Fibroblast of the aortic adventitia (primary cell): ENCODE data around the gene TARDBP. TPM values are rescaled to one million over a fixed set of nuclear protein-coding genes. Genes with fewer than 3 reads are reported as not detected.
A peak's percentile ranks its signal among the peaks of the same experiment; 100 is the strongest.

Experiments
- DNase-seq: peaks from one replicate; pipeline ENCODE4 v3.0.0-alpha.2; 2010; ENCODE audit warnings: low read depth
- H3K4me3 ChIP-seq: 2 replicates; pipeline ENCODE4 v1.5.1; 2011; ENCODE audit warnings: low read depth, mild to moderate bottlenecking, control low read depth, low read length, moderate library complexity
- total RNA-seq: library from RNA; depleted of rRNA; stranded (reverse); fragments of >200 nt; gene quantifications from 2 replicates; pipeline ENCODE4 v1.2.3, GENCODE V29; 2012; ENCODE audit warnings: low replicate concordance
- TF ChIP-seq, protein P1 (sequence below): IDR thresholded peaks from 2 replicates; pipeline ENCODE4 v1.5.1; 2011; ENCODE audit warnings: mild to moderate bottlenecking, low read length, control low read depth, inconsistent platforms; ENCODE audit not compliant: insufficient read depth

The TARDBP gene
- total RNA-seq, 1 donor: 66.1 TPM

DNA sequence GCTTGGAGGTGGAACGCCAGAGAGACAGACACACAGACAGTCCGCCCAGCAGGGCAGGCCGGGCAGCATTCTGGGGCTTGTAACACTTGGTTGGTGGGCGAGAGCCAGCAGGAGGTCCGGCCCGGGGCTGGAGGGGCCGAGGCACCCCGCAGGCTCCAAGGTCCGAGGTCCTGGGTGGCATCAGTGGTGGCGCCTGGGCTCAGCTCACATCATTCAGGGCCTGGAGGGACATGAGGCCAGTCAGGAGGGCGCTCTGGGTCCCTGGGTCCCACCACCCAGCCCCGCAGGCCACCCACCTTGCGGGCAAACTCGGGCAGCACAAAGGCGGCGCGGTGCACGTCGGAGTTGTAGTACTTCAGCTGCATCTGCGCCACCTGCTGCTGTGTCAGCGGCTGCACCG lies 42.2 kb downstream of the TARDBP start:
- TF ChIP-seq, protein P1, sequence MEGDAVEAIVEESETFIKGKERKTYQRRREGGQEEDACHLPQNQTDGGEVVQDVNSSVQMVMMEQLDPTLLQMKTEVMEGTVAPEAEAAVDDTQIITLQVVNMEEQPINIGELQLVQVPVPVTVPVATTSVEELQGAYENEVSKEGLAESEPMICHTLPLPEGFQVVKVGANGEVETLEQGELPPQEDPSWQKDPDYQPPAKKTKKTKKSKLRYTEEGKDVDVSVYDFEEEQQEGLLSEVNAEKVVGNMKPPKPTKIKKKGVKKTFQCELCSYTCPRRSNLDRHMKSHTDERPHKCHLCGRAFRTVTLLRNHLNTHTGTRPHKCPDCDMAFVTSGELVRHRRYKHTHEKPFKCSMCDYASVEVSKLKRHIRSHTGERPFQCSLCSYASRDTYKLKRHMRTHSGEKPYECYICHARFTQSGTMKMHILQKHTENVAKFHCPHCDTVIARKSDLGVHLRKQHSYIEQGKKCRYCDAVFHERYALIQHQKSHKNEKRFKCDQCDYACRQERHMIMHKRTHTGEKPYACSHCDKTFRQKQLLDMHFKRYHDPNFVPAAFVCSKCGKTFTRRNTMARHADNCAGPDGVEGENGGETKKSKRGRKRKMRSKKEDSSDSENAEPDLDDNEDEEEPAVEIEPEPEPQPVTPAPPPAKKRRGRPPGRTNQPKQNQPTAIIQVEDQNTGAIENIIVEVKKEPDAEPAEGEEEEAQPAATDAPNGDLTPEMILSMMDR: no peak
- no peak overlapping the region for H3K4me3 ChIP-seq
- no peak for DNase-seq

DNA sequence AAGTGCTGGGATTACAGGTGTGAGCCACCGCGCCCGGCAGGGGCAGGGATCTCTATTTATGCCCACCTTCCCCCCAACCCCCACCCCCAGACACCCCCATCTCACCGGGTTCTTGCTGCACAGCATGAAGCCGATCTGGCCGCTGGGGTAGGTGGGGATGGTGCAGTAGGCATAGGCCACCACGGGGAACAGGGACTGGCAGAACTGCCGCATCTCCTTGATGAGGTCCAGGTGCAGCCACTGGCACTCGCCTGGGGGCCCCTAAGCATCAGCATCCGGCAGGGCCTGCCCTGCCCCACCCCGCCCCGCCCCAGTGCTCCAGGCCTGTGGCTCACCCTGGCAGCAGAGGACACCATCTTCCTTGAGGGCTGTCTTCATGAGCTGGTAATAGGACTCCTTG lies 43.2 kb downstream of the TARDBP start:
- TF ChIP-seq, protein P1: no peak
- no peak overlapping the region for H3K4me3 ChIP-seq
- DNase-seq: no peak

DNA sequence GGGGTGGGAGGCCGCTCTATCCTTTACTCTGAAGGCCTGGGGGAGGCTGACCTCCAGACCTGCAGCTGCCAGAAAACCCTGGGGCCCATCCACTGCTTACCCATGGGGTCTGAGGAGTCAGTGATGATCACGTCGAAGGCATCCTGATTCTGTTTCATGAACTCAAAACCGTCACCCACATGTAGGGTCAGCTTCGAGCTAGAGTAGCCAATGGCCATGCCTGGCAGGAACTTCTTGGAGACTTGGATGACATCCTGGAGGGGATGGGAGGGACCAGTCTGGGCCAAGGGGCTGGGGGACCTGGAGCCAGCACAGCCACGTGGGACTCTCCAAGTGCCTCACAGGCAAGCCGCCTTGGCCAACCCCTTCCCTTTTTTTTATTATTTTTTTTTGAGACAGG lies 44.0 kb downstream of the TARDBP start:
- no peak overlapping the region for H3K4me3 ChIP-seq
- no peak for DNase-seq
- TF ChIP-seq, protein P1: no peak

DNA sequence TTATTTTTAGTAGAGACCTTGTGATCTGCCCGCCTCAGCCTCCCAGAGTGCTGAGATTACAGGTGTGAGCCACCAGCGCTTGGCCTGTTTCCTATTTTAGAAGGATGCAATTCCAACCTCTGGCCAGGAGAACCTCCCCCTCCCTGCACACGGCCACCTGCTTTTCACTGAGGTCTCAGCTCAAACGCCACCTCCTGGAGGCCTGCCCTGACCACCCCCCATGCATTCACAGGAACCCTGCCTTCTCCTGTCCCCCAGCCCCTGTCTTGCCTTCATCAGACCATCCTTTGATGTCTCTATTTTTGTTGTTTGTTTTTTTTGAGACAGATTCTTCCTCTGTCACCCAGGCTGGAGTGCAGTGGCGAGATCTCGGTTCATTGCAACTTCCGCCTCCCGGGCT lies 45.0 kb downstream of the TARDBP start:
- H3K4me3 ChIP-seq: no peak overlapping the region
- DNase-seq: no peak
- TF ChIP-seq, protein P1: no peak

DNA sequence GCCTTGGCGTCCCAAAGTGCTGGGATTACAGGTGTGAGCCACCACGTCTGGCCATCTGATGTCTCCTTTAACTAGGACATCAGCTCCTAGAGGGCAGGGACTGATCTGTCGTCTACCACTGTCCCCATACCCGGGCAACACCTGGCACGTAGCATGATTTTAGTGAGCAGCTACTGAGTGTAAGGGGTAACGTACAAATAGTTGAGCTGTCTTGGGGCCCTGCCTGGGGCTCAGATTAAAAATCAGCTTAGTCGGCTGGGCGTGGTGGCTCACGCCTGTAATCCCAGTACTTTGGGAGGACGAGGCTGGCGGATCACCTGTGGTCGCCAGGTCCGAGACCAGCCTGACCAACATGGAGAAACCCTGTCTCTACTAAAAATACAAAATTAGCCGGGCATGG lies 45.6 kb downstream of the TARDBP start:
- H3K4me3 ChIP-seq: no peak overlapping the region
- TF ChIP-seq, protein P1: no peak
- no peak for DNase-seq

DNA sequence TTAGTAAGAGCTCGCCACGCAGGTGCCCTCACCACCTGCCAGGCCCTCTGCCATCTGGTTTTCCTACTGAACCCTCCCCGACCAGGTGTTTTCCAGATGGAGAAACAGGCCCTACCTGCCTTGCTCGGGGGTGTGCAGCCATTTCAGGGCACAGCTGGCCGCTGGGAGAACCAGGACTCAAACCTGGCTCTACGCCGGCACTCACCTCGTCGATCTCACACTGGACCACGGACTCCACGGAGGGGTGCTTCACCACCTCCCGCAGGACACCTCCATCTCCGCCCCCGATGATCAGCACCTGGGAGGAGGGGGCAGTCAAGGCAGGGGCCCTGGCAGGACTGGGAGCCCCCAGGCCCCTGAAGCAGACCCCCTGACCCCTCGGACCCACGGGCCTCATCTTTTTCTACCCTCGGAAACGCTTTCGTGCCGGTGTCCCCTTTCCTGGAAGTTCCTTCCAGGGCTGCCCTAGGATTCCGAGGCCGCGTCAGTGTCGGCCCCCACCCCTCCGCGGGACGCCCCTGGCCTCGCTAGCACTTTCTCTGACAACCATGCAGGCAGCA lies 46.2 kb downstream of the TARDBP start:
- DNase-seq: no peak
- peak overlapping the region; percentile 89 for H3K4me3 ChIP-seq
- TF ChIP-seq, protein P1: no peak

DNA sequence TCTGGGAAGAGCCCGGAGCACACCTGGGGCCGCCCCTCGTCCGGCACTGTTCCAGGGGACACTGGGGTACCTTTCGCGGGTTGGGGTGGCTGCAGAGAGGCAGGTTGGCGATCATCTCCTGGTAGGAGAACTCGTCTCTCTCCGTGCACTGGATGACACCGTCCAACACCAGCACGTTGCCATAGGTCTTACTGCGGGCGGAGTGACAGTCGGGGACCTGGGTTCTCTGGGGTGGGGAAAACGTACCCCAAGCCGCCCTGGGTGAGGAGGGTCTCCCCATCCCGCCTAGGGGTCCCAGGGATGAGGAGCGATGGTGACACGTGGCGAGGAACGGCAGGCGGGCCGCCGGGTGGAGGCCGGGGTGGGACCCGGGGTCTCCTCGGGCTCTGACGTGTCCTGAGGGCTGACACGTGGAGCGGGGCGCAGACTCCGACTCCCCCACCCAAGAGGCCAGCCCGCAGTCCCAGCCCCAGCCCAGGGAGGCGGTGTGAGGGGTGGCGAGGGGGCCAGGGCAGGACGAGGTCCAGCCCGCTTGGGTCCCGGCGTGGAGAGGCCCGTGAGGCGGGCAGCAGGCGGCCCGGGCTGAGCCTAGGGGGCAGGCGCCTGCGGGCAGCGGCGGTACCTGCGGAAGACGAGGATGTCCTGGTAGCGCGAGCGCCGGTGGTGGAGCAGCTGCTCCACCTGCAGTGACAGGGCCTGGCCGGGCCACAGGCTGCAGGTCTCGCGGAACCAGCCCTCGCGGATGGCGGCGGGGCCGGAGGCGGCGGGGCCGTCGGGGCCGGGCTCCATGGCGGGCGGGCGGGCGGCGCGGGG lies 46.9 kb downstream of the TARDBP start:
- TF ChIP-seq, protein P1: no peak
- peak overlapping the region; percentile 89 for H3K4me3 ChIP-seq
- no peak for DNase-seq
